ENCODE data around the gene CNTNAP5.

DNA sequence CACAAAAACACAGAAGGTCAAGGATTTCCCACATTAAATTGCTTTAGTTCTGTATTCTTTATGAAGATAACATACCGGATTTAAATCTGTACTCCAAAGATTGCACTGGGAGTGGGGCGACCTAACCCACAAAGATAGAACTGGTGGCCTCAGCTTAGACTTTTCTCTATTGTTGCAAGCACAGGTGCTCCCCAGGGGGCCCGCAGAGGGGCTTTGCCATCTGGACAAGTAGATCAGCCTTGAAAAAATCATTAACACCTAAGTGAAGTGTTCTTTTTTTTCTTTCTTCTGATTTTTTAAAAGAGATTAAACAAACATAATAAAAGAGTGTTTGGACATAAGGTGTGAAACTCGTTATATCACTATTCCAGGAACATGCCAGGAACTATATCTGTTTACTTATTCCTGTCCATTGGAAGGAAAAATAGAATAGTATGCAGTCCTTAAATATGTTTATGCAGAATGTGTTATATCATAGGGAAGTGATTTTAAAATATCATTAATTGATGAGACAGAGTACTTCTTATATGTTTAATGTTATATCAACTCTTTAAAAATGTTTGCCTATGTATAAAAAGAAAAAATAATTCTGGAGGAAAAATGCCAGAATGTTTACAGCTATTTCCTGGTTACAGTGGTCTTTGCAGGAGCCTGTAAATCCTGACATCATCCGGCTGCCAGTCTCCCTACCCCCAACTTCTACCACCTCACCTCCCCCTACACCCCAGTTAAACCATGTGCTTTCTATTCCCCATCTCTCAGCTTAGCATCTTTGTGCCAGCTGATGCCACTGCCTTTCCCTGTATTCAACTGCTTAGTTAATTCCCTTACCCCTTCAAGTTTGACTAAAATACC lies 679.2 kb downstream of the CNTNAP5 start:
- no peak for TF ChIP-seq EZH2 (IDR thresholded peaks at IDR 0.05; ENCODE audit: borderline replicate concordance)
- TF ChIP-seq, protein P1, sequence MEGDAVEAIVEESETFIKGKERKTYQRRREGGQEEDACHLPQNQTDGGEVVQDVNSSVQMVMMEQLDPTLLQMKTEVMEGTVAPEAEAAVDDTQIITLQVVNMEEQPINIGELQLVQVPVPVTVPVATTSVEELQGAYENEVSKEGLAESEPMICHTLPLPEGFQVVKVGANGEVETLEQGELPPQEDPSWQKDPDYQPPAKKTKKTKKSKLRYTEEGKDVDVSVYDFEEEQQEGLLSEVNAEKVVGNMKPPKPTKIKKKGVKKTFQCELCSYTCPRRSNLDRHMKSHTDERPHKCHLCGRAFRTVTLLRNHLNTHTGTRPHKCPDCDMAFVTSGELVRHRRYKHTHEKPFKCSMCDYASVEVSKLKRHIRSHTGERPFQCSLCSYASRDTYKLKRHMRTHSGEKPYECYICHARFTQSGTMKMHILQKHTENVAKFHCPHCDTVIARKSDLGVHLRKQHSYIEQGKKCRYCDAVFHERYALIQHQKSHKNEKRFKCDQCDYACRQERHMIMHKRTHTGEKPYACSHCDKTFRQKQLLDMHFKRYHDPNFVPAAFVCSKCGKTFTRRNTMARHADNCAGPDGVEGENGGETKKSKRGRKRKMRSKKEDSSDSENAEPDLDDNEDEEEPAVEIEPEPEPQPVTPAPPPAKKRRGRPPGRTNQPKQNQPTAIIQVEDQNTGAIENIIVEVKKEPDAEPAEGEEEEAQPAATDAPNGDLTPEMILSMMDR (IDR thresholded peaks at IDR 0.05; ENCODE audit: poor library complexity) = no peak
- no peak for TF ChIP-seq EZH2phosphoT487 (IDR thresholded peaks at IDR 0.05; ENCODE audit: low read depth, severe bottlenecking, unreplicated experiment)
